ENCODE results near the gene AUTS2.
"Not testable (repeated sequence)": the region's sequence is repeated elsewhere in the genome, so short reads cannot be mapped to it uniquely, and the experiment has no call there.

The AUTS2 gene

DNA sequence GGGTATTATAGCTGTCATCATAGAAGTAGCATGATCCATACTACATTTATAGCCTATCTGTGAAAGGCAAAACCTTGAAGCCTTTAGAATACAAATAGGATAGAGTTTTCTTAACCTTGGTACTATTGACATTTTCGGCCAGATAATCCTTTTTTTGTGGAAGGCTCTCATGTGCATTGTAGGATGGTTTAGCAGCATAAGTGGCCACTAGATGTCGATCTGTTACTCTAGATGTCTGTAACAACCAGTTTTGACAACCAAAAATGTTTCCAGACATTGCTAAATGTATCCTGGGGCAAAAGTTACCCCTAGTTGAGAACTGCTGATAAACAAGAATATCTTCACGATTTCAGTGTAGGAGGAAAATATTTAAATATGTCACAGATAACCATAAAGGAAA, 1214.2 kb downstream of the AUTS2 start:
- no peak for DNase-seq (ENCODE audit: low spot score)

DNA sequence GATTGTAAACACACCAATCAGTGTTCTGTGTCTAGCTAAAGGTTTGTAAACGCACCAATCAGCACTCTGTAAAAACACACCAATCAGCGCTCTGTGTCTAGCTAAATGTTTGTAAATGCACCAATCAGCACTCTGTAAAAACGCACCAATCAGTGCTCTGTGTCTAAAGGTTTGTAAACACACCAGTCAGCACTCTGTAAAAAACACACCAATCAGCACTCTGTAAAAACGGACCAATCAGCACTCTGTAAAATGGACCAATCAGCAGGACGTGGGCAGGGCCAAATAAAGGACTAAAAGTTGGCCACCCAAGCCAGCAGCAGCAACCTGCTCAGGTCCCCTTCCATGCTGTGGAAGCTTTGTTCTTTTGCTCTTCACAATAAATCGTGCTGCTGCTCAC, 1224.2 kb downstream of the AUTS2 start:
- DNase-seq (ENCODE audit: low spot score) = not testable (repeated sequence)

DNA sequence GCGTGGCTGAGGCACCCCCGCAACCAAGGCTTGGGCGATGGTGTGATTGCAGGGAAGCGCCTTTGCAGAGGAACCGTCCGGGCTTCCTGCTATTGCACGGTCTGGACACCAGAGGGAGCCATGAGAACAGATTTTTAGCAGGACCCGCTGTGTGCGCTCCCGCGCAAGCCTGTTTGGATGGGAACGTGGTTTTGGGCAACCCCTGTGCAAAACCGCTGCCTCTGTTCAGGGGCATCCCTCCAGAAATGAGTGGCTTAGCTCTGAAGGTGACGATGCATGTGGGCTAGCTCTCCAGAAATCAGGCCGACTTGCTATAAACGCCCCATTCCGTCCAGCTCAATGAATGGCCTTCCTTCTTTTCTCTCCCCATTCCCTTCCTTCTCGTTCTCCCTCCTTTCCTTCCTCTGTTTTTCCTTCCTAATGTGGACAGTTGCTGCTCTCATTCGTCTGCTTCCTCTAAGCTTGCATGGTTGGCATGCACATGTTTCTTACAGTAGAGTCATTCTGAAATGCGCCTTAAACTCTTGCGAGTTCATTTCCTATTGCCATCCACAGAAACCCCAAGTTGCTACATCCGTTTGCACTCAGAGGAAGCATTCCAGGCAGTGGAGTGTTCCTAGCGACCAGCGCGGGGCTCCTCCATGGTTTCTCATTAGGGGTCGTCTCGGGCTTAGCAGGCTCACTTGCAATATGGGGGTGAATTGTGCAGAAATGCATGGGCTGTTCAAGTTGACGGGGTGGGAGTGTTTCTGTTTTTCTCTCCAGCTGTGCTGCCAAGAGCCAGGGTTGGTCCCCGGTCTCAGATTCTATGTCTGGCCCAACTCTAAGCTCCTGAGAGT, 1231.2 kb downstream of the AUTS2 start:
- DNase-seq (ENCODE audit: low spot score) = peak; percentile 78

- no peak for DNase-seq (ENCODE audit: low spot score)
Observed at GRCh38 chr7:70830060-70830395, 1231.8 kb downstream of the AUTS2 start.

DNA sequence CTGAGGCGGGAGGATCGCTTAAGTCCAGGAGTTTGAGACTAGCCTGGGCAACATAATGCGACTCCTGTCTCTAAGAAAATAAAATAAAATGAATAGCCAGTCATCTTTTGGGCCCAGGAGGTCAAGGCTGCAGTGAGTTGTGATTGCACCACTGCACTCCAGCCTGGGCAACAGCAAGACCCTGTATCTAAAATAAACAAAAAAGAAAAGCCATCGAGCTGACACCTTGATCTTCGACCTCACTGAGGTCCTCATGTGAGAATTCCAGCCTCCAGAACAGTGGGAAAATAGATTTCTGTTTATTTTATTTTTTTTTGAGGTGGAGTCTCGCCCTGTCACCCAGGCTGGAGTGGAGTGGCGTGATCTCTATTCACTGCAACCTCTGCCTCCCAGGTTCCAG, 1232.2 kb downstream of the AUTS2 start:
- DNase-seq (ENCODE audit: low spot score) = no peak

- DNase-seq (ENCODE audit: low spot score) = no peak
Observed at GRCh38 chr7:70833726-70834125, 1235.5 kb downstream of the AUTS2 start.

DNA sequence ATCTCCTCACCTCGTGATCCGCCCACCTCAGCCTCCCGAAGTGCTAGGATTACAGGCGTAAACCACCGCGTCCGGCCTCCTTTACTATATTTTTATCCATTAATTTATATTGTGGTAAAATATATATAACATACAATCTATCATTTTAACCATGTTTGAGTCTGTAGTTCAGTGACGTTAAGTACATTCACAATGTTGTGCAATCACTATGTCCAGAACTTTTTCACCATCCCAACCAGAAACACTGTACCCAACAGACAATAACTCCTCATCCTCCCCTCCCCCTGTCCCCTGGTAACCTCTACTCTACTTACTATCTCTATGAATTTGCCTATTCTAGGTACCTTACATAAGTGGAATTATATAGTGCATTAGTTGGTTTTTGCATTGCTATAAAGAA, 1236.1 kb downstream of the AUTS2 start:
- DNase-seq (ENCODE audit: low spot score) = no peak

DNA sequence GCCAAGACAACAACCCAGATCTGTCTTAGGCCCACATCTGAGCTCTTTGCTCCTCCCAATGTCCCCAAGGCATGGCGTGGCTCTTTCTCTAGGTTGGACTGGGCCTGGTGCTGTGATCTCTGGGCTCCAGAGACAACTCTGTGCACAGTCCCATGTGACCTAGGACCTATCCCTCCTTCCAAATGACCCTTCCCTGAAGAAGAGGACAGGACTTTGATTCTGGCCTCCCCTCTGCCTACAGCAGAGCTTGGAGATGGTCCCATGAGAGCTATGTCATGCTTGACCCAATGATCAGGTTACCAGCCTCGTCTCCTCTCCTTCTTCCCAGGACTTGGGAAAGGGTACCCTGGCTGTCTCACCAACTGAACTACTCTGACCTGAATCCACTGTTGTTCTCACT, 1237.4 kb downstream of the AUTS2 start:
- DNase-seq (ENCODE audit: low spot score) = no peak

DNA sequence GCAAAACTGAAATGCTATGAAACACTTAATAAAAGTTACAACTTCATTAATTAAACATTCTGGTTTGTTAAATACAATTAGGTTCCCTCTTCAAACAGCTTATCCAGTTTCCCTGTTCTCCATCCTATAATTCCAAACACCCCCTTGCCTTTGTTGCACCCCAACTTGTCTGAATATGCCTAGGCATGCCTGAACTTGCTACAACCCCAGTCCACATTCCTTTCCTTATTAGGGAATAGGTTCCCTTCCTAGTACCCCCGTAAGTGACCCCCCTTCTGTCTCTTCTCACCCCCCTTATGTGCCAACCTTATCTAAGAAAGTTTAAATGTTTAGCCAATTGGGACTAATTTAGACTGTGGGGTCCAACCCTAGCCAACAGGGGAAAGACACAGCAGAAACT, 1238.0 kb downstream of the AUTS2 start:
- DNase-seq (ENCODE audit: low spot score) = no peak

GRCh38 chr7:70836946-70837345, 1238.7 kb downstream of the AUTS2 start:
- no peak for DNase-seq (ENCODE audit: low spot score)

DNA sequence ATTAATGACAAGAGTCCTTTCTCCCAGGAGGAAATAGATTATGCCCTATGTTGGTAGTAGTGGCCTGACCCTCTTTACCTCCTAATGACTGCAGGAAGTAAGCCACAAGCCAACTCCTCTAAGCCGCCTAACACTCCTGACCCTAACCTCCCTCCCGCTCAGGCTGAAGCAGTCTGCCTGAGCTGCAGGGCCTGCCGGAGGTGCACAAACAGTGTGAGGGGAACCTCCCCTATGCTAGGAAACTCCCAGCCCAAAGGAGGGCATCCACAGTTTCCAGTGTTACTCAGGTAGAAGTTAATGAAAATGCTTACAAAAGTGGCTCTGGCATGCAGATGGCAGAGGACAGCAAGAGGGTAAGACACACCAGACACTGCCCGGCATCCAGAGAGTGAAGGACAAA, 1239.3 kb downstream of the AUTS2 start:
- DNase-seq (ENCODE audit: low spot score) = no peak

DNA sequence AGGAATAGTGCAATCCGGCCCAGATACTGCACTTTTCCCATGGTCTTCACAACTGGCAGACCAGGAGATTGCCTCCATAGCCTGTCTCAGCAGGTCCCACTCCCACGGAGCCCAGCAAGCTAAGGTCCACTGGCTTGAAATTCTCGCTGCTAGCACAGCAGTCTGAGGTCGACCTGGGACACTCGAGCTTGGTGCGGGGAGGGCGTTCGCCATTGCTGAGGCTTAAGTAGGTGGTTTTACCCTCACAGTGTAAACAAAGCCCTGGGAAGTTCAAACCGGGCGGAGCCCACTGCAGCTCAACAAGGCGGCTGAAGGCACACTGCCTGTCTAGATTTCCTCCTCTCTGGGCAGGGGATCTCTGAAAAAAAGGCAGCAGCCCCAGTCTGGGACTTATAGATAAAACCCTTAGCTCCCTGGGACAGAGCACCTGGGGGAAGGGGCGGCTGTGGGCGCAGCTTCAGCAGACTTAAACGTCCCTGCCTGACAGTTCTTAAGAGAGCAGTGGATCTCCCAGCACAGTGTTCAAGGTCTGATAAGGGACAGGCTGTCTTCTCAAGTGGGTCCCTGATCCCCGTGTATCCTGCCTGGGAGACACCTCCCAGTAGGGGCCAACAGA, 1240.1 kb downstream of the AUTS2 start:
- DNase-seq (ENCODE audit: low spot score) = no peak
